ENCODE data around the gene ZNF593OS. TPM values are rescaled to one million over a fixed set of nuclear protein-coding genes. Genes with fewer than 3 reads are reported as not detected.

Gene ZNF593OS
- total RNA-seq, 1 donor: not detected

DNA sequence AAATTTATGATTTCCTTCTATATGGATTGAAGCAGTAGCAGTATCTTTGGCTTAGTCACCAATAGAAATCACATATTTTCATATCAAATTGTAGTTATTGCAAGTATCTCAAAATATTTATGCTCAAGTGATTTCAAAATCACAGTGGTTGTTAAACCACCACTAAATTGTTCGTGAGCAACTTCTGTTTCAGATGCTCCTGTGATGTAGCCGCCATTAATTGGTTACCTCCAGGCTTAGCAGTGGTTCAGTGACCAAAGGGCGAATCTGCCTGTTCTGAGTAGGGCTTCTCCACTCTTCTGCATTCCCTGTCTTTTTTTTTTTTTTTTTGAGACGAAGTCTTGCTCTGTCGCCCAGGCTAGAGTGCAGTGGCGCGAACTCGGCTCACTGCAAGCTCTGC lies 3.7 kb upstream of the ZNF593OS start:
- TF ChIP-seq, protein P1, sequence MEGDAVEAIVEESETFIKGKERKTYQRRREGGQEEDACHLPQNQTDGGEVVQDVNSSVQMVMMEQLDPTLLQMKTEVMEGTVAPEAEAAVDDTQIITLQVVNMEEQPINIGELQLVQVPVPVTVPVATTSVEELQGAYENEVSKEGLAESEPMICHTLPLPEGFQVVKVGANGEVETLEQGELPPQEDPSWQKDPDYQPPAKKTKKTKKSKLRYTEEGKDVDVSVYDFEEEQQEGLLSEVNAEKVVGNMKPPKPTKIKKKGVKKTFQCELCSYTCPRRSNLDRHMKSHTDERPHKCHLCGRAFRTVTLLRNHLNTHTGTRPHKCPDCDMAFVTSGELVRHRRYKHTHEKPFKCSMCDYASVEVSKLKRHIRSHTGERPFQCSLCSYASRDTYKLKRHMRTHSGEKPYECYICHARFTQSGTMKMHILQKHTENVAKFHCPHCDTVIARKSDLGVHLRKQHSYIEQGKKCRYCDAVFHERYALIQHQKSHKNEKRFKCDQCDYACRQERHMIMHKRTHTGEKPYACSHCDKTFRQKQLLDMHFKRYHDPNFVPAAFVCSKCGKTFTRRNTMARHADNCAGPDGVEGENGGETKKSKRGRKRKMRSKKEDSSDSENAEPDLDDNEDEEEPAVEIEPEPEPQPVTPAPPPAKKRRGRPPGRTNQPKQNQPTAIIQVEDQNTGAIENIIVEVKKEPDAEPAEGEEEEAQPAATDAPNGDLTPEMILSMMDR (IDR thresholded peaks at IDR 0.05; ENCODE audit: insufficient read depth, low read depth, low read length): no peak
- no peak for DNase-seq (ENCODE audit: low read depth)
- H3K4me3 ChIP-seq (ENCODE audit: low read depth, low read length): no peak overlapping the region

DNA sequence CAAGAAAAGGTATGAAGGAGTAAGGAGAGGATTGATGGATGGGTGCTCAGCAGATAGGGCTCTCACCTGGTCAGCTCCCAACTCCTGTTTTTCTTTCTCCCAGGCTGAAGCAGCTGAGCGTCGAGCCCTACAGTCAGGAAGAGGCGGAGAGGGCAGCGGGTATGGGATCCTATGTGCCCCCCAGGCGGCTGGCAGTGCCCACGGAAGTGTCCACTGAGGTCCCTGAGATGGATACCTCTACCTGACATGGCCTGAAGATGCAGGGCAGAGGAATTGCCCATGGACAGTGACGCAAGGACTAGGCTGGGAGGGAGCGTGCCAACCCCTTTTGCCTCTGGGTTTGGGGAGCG lies 1.2 kb downstream of the ZNF593OS start:
- TF ChIP-seq, protein P1 (IDR thresholded peaks at IDR 0.05; ENCODE audit: insufficient read depth, low read depth, low read length): no peak
- no peak for DNase-seq (ENCODE audit: low read depth)
- peak overlapping the region; percentile 89 for H3K4me3 ChIP-seq (ENCODE audit: low read depth, low read length)

DNA sequence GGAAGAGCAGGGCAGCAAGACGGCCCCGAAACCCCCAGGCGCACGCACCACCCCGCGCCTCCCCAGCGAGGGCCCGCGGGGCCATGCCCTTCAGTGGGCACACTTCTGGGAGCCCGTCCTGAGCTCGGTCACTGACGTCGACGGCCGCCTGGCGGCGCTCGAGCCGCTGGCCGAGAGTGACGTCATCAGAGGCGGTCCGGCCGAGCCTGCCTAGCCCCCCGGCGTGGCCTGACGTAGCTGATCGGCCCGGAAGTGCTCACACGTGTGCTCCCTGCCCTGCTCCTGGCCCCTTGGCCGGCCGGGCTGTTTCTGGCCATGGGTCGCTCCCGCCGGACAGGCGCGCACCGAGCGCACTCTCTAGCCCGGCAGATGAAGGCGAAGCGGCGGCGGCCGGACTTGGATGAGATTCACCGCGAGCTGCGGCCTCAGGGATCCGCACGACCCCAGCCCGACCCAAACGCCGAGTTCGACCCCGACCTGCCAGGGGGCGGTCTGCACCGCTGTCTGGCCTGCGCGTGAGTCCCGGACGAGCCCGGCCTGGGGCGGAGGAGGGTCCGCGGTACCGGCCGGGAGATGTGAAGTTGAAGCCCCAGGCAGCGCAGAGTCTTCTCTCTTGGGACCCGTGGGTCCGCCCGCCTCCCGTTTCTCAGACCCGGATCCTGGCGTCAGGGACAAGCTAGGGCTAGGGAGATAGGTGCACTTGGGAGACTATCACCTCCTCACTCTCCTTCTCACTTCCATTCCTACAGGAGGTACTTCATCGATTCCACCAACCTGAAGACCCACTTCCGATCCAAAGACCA lies 1.8 kb downstream of the ZNF593OS start, which contains the start of gene ZNF593:
ZNF593 (plus strand) TSS at position 240 of the 803 bp plus-strand sequence; CDS start at position 316, 76 bp downstream.
- TF ChIP-seq, protein P1 (IDR thresholded peaks at IDR 0.05; ENCODE audit: insufficient read depth, low read depth, low read length): peak; percentile 79
- DNase-seq (ENCODE audit: low read depth): peak; percentile 94
- H3K4me3 ChIP-seq (ENCODE audit: low read depth, low read length): peak within 1 kb of the TSS; percentile 89

DNA sequence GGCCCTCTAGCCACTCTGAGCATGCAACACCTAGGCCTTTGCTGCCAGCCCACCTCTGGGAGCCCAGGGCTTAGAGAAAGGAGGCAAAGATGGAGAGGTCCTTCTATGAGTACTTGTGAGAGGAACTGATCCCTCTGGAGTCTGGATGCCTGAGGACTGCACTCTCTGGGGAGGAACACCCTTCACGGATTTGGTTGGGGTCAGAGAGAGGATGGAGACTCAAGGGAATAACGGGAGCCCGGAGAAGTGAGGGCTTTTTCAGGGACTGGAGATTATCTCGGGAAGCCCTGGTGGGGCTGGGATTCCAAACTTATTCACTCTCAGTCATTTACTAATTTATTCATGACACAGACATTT lies 2.5 kb downstream of the ZNF593OS start:
- TF ChIP-seq, protein P1 (IDR thresholded peaks at IDR 0.05; ENCODE audit: insufficient read depth, low read depth, low read length): no peak
- no peak for DNase-seq (ENCODE audit: low read depth)
- H3K4me3 ChIP-seq (ENCODE audit: low read depth, low read length): peak overlapping the region; percentile 89

DNA sequence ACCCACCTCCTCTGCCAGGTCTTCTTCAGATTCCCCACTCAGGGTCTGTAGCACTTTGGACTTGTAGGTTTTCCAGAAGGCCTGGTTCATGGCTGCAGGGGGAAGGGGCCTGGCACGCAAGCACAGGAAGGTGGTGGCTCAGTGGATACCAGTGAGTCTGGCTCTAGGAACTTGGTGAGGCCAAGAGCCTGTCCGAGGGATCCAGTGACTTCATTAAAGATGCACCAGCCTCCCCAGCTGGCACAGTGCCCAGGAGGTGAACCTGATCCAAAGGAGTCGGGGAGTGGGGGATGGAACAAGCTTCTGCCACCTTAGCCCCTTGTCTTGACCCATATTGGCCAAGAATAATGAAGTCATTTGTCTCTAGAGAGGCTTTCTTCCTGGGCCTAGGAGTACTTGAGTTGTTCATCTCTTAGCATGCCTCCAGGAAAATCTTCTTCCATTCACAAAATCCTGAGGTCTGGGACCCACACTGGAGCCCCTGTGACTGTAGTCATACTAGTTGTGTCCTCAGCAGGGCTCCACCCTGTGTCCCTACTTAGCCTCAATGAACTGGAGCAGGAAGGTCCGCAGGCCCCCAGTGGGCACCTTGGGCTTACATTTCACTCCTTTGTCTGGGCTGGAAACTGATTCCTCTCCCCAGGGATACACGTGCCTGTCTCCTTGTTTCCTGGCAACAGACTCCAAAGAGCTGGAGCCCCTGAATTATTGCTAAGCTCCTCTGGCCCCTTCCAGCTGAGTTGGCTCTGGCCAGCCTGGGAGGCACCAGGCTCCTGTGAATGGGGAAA lies 3.0 kb downstream of the ZNF593OS start, which contains the start of gene C1orf232:
C1orf232 (minus strand) TSS at position 554 of the 788 bp plus-strand sequence; CDS start at position 90, 464 bp downstream.
- TF ChIP-seq, protein P1 (IDR thresholded peaks at IDR 0.05; ENCODE audit: insufficient read depth, low read depth, low read length): no peak
- DNase-seq (ENCODE audit: low read depth): no peak
- peak within 1 kb of the TSS; percentile 89 for H3K4me3 ChIP-seq (ENCODE audit: low read depth, low read length)

DNA sequence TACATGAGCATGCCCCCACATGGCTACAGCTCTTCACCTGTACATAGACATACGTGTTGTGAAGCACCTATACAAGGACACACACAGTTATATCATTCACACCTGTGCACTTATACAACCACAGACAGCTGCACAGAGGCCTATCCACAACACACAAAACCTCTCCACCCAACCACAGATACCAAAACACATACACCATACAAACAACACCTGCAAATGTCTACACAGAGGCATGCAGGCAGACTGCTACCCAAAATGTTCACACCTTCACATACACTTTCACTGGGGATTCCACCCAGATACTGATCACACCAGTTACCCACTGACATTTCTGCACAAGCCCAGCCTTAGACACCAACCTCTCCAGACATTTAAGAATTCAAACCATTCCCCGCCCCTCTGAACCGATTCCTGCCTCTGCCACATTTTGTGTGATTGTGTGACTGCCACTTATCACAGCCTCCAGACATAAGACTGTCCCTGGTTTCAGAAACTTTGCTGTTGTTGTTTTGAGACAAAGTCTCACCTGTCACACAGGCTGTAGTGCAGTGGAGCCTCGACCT lies 4.8 kb downstream of the ZNF593OS start:
- H3K4me3 ChIP-seq (ENCODE audit: low read depth, low read length): no peak overlapping the region
- no peak for DNase-seq (ENCODE audit: low read depth)
- TF ChIP-seq, protein P1 (IDR thresholded peaks at IDR 0.05; ENCODE audit: insufficient read depth, low read depth, low read length): no peak
